ENCODE data around the gene UFD1.
"Not testable (repeated sequence)": the region's sequence is repeated elsewhere in the genome, so short reads cannot be mapped to it uniquely, and the experiment has no call there.

The UFD1 gene

DNA sequence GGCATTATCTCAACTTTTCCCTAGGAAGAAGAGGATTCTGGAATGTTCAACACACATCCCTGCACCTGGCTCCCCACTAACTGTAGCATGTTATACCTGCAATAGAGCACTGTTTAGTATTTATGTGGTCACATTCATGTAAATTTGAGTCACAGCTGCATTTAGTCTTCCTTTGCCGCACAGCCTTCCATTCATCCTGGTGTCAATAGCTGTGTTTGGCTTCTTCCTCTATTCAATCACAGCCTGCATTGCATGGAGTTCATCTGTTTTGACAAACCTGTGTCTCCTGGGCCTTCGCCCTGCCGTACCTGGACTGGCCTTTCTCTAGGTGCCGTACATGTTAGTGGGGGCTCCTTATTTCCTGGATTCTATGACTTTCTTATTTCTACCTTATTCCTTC, 27.4 kb downstream of the UFD1 start:
- no peak overlapping the region for H3K4me3 ChIP-seq (ENCODE audit: low read depth, low read length)

DNA sequence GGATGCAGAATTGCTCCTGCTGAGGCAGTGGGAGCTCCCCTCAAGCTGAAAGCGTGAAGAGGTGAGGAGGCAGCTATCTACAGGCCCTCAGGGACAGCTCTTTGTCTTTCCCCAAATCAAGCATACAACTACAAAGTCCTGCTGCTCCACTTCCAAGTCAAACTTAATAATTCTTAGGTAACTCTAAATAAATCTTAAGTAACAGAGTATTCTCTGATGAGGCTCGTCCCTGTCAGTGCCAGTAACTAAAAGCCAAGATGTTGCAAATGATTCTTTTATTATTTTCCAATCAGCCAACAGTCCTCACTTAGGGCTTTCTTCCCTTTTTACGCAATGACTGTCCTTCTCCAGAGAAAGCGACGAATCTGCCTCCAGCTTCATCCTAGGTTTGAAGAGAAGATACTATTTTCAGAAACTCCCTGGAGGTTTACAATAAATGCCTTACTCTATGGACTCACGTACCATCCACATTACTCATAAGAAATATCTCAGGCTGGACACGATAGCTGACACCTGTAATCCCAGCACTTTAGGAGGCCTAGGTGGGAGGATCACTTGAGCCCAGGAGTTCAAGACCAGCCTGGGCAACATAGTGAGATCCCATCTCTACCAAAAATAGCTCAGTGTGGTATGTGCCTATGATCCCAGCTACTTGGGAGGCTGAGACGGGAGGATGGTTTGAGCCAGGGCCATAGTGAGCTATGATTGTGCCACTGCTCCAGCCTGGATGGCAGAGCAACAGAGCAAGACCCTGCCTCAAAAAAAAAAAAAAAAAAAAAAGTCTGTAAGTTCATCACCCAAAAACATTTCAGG, 28.4 kb downstream of the UFD1 start:
- H3K4me3 ChIP-seq (ENCODE audit: low read depth, low read length), result no peak overlapping the region

DNA sequence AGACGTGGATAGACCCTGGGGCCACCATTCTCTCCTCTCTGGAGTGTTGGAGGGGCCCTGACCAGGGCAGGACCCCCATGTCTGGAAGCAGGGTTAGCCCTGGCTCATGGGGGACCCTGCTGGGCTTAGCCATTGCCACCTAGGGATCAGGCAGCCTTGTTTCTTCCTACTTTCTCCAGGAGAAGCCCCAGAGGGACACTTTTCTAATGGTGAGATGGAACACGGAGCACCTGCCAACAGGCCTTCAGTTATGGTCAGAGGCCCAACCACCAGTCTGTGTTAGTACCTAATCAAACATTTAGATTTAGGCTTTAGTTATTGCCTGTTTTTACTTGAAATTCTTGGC, 29.6 kb downstream of the UFD1 start:
- no peak overlapping the region for H3K4me3 ChIP-seq (ENCODE audit: low read depth, low read length)

DNA sequence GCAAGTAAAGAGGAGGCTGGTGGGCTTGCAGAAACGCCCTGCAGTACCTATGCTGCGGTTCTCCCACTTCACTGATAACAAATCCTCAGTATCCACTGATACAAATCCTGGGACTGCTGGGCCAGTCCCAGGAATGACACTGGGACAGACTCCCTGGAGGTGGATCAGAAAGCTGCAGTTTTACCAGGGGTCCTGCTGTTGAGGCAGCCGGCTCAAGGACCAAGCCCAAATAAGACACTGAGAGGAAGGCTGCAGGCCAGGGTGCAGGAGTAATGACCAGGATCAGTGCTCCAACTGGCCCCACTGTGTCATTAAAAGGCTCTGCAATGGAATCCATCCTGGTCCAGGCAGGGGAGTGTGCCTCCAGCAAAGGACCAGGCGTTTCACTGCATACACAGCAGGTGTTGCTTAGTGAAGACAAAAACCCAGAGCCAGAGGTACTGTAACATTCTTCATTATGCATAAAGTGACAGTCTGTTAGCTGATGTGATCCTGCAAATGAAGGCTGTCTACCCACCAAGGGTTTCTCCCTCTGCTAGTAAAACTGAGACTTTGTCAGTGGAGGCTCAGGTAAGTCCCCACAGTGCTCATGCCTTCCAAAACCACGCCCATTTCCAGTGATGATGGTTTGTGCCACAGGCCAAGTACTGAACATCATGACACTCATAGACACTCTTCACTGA, 30.1 kb downstream of the UFD1 start:
- no peak overlapping the region for H3K4me3 ChIP-seq (ENCODE audit: low read depth, low read length)

DNA sequence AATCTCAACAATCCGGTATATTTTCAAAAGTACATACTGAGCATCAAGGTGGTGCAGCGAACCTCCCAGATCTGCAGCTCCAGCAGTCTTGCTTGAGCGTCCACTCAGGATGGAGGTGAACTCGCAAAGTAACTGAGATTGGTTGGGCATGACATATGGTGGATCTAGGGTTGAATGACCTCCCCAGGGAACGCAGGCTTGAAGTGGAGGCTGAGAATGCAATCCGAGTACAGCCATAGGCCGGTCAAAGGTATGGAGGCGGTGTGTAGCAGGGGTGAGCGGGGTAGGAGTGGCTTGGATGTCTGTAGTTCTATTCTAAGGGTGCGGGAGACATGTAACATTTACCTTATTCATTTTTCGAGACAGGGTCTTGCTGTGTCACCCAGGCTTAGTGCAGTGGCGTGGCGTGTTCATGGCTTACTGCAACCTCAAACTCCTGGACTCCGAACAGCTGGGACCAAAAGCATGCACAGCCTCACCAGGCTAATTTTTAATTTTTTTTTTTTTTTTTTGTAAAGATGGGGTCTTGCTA, 30.9 kb downstream of the UFD1 start:
- peak overlapping the region; percentile 65 for H3K4me3 ChIP-seq (ENCODE audit: low read depth, low read length)

DNA sequence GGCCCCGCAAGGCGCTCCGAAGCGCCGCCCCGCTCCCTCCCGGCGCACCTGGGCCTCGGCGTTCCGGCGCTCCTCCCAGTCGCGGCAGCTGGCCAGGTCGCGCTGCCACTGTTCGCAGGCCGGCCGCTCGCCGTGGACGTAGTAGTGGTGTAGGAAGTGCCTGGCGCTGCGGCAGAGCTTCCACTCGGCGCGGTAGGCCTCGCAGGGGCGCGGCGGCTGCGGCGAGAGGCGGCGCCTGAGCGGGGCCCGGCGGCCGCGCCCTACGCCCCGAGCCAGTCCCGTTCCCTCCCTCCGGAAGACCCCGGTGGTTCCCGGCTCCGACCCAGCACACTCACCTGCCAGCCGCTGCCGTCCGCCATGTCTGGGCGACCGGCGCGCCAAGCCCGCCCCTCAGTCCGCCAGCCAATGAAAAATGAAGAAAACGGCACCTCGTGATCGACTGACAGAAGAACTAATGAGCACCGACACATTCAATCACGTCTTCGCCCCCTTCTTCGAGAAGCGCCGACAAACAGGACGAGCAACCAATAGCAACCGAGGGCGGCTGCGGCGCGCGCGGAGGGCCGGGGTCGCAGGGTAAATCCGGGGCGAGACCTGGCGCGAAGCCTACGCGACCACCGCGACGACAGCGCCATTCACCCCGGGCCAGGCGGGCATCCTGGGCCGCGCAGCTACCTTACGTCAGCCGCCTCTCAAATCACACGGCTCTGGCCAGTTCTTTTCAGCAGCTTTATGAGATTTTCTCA, 31.5 kb downstream of the UFD1 start, which contains the start of gene C22orf39:
Gene C22orf39, minus strand, starts transcription at position 382 of the 746 bp plus-strand sequence. Its CDS starts 23 bp downstream, at position 359.
- peak within 1 kb of the TSS; percentile 65 for H3K4me3 ChIP-seq (ENCODE audit: low read depth, low read length)

DNA sequence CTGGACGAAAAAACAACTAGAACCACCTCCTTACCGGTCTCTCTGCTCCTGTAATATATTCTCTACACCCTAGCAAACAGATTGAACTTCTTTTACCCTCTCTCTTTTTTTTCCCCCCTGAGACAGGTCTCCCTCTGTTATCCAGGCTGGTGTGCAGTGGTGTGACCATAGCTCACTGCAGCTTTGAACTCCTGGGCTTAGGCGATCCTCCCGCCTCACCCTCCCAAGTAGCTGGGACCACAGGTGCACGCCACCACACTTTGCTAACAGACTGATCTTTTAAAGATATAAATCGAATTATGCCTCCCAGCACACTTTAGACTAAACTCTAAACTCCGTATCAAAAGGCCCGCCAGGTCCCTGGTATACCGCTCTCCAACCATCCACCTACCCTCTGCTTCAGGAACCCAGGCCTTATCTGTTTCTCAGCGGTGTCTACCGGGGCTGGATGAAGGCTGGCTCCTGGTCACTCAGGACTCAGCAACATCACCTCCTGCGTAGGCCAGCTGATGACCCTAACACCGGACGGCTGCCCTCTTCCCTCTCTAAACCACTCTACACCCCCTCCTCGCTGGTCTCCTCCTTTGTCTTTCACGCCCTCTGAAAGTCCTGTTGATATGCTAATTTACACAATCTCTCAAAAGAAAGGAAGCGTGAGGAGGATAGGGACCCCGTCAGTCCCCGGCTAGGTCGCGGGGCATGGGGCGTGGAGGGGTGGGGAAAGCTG, 32.2 kb downstream of the UFD1 start:
- peak overlapping the region; percentile 65 for H3K4me3 ChIP-seq (ENCODE audit: low read depth, low read length)

DNA sequence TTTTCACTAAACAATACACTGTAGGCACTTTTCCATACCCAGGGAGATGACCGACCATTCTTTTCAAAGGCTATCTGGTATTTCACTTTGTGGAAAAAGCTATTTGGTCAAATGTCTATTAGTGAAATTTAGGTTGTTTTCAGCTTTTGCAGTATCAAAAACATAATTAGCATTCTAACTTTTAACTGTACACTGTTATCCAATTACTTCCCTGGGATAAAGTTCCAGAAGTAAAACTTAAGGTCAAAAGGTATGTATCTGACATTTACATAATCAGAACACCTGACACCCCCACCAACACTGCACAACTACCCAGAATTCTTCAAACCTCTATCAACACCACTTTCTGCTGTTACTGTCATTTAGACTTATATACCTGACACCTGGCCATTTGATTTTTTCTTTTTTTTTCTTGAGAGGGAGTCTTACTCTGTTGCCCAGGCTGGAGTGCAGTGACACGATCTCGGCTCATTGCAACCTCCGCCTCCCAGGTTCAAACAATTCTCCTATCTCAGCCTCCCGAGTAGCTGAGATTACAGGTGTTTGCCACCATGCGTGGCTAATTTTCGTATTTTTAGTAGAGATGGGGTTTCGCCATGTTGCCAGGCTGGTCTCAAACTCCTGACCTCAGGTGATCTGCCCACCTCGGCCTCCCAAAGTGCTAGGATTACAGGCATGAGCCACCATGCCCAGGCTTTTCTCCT, 33.6 kb downstream of the UFD1 start:
- H3K4me3 ChIP-seq (ENCODE audit: low read depth, low read length), result not testable (repeated sequence)

DNA sequence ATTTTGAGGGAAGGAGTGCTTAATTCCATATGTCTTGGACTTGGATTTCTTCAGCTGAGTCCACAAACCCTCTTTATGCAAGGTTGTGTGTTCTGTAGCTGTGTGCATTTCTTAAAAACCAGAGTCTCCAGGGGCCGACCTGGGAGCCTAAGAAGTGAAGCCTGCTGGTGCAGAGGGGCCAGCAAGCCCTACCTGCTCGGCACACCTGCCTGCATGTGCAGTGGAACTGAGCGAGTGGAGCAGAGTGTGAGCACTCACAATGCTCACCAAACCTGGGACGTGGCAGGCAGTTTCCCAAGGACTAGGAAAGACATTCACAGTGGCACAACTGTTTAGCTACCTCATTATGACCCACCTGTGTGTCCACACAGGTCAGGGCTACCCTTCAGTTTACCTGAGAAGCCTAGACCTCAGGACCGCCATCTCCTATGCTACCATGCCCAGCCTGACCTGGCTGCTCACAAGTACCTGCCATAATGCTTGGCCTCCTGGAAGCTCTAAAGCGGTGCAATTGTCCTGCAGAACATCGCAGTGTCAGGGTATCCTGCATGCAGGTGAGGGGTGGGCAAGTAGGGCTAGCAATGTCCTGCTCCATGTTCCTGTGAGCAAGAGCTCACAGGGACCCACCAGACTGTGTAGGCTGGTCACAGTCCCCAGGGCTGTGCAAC, 35.3 kb downstream of the UFD1 start:
- H3K4me3 ChIP-seq (ENCODE audit: low read depth, low read length), result no peak overlapping the region

DNA sequence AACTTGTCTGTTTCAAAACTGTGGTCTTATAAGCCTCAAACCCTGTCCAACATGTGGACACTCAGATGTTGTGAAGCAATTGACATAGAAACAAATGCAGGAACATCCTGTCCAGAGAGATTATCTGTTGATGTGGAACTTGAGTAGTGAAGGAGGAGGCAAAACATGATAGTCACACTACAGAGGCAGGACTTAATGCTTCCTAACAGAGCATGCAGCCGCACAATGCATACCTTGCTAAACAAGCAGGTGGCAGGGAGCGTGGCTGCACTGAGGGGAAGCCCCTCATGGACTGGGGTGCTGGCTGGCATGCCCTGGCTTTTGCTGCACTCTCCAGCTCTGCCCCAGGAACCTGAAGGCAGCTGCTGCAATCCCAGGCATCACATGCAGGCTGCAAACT, 36.8 kb downstream of the UFD1 start:
- H3K4me3 ChIP-seq (ENCODE audit: low read depth, low read length), result no peak overlapping the region

DNA sequence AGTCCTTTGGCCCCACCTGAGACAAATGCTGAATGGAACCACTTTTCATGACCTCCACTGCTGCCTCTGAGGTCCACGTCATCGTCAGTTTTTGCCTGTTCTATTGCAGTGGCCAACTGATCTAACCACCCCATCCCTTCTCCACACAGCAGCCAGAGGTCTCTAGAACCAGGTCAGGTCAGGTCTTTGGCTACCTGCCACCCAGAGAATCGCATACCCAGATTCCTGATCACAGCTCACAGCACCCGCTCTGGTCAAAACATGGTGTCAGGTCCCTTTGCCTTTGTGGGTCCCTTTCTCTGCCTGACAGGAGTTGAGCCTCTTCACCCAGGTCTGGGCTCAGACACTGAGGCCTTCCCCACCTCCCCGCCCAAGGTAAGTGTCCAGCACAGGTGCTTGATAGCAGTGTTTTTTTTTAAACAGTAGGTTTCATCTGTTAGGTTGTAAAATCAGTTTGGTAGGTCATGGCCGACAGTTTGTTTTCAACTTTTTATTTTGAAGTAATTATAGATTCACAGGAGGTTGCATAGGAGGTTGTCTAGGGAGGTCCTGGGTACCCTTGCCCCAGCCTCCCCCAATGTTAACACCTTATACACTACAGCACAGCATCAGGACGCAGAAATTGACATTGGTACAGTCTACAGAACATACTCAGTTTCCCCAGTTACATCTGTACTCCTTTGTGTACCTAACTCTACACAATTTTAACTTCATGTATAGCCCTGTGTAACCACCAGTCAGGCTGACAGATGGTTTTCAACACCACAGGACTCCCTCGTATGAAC, 38.4 kb downstream of the UFD1 start:
- no peak overlapping the region for H3K4me3 ChIP-seq (ENCODE audit: low read depth, low read length)

DNA sequence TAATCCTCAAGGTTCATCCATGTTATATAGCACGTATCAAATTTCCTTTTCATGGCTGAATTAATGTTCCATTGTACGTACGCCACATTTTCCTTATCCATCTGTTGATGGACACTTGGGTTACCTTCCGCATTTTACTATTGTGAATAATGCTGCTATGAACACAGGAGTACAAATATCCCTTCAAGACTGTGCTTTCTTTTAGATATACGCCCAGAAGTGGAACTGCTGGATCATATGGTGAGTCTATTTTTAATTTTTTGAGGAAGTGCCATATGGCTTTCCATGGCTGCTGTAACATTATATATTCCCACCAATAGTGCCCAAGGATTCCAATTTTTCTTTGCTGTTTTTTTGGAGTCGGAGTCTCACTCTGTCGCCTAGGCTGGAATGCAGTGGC, 40.7 kb downstream of the UFD1 start:
- no peak overlapping the region for H3K4me3 ChIP-seq (ENCODE audit: low read depth, low read length)

DNA sequence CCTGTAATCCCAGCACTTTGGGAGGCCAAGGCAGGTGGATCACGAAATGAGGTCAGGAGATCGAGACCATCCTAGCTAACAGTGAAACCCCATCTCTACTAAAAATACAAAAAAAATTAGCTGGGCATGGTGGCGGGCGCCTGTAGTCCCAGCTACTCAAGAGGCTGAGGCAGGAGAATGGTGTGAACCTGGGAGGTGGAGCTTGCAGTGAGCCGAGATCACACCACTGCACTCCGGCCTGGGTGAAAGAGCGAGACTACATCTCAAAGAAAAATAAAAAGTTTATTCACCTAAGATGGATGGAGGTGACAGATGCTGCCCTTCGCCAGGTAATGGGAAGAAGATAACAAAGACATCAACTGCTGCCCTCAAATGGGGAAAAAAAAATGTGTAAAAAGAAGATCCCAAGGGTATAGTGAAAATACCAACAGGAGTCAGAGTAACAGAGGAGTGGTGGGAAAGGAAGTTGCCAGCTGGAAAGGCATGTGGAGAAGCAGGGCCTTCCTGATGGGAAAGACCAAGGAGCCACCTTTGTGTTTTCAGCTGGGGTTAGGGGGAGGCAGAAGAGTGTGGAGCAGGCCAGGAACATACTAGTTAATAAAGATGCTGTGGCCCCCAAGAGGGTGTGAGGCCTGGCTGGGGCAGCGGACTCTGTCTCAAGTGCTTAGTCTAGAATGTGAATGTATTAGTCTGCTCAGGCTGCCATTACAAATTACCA, 42.4 kb downstream of the UFD1 start:
- H3K4me3 ChIP-seq (ENCODE audit: low read depth, low read length), result not testable (repeated sequence)

DNA sequence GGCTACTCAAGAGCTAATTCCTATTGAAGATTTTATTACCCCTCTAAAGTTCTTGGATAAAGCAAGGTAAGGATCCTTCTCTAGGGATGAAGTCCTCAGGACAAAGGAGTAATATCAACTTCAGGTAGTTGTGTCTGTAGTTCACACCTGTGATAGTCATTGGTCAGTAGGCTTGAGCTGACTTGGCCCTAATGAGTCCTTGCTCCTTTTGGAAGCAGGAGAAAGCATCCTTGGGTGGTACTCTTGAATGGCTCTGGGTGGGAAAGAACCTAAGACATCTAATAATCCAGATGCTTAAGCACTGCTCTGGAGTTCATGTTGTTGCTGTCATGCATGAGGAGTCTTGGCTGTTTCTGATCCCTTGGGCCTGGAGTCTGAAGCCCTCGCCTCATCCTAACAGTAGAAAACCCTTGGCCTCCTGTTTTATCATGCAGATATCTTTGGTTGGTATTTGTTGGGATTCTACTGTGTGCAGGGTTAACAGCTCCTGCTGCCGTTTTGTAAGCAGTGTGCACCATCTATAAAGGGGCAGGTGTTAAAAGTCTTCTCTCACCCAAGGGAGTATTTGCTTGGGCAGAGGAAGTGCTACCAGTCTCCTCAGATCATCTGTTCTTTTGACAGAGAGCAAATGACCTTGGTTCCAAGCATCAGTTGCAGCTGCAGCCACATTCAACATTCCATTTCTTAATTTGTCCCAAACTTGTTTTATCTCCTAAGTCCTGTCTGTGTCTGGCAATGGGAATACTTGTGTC, 44.0 kb downstream of the UFD1 start:
- no peak overlapping the region for H3K4me3 ChIP-seq (ENCODE audit: low read depth, low read length)

DNA sequence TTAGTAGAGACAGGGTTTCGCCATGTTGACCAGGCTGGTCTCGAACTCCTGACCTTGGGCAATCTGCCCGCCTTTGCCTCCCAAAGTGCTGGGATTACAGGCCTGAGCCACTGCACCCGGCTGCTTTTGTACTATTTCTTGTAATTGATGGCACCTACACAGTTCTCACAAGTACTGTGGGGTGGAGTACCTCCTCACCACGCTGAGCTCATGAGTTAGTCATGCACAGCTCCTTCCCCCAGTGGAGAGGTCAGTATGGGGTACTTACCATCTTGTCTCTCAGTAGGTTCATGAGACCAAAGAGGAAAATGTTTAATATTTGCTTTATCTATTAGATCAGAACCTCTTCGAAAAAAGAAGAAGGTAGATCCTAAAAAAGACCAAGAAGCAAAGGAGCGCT, 44.6 kb downstream of the UFD1 start:
- no peak overlapping the region for H3K4me3 ChIP-seq (ENCODE audit: low read depth, low read length)

DNA sequence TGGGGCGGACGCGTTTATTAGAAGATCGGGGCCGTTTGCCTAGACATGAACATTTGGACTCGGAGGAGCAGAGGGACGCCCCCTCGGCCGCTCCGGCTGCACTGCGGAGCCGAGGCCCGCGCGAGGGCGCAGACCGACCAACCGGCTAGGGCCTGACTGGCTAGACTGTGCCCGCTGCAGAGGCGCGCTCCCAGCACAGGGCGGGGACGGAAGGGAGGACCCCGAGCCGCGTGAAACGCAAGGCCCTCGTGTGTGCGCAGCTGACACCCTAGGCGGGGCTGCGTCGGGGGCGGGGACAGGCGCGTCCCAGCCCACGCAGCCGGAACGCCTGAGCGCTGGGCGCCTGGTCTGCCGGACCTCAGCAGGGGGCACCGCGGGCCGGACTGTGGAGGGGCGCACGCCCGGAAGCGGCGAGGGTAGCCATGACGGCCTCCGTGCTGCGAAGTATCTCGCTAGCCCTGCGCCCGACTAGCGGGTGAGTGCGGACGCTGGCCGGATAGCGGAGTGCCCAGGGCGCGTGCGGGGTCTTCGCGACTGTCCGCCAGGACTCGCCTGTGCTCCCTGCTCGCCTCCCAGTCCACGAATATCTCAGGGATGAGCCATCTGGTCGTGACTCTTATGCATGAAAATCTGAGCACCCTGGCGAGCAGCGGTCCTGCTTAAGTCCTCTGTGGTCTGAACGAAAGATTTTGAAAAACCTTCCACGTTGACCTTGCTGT, 46.7 kb downstream of the UFD1 start, which contains the start of gene MRPL40:
Gene MRPL40, plus strand, starts transcription at position 413 of the 719 bp plus-strand sequence. Its CDS starts 10 bp downstream, at position 423.
- peak within 1 kb of the TSS; percentile 88 for H3K4me3 ChIP-seq (ENCODE audit: low read depth, low read length)

DNA sequence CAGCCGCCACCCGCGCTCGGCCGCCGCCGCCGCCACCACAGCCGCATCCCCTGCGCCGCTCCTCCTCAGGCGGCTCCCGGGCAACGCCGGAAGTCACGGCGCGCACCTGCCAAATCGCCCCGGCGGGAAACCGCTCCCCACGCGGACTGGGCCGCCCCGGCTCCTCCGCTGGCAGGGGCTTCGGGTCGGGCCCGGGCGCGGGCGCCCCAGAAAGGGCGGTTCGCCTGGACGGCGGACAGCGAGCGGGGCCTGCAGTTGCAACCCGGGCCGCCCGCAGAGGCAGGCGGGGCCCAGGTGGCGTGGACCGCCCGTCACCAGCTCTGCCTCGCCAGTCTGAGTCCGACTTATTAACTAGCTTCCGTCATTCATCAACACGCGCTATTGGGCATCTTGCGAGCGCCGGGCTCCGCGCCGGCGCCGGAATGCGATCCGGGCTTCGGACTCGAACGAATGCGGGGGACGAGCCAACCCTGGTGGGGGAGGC, 47.3 kb downstream of the UFD1 start, which contains the start of gene HIRA:
Gene HIRA, minus strand, starts transcription at position 85 of the 484 bp plus-strand sequence. CDS start 257 bp downstream, outside the sequence.
- peak within 1 kb of the TSS; percentile 88 for H3K4me3 ChIP-seq (ENCODE audit: low read depth, low read length)

Measured in iPS-11a (cell line).